ENCODE measurements around the gene XPO6. TPM values are rescaled to one million over a fixed set of nuclear protein-coding genes. Genes with fewer than 3 reads are reported as not detected.

The XPO6 gene
- total RNA-seq, 4 donors from 2014 or later, result 72.9 to 251 (median 86.4) TPM

DNA sequence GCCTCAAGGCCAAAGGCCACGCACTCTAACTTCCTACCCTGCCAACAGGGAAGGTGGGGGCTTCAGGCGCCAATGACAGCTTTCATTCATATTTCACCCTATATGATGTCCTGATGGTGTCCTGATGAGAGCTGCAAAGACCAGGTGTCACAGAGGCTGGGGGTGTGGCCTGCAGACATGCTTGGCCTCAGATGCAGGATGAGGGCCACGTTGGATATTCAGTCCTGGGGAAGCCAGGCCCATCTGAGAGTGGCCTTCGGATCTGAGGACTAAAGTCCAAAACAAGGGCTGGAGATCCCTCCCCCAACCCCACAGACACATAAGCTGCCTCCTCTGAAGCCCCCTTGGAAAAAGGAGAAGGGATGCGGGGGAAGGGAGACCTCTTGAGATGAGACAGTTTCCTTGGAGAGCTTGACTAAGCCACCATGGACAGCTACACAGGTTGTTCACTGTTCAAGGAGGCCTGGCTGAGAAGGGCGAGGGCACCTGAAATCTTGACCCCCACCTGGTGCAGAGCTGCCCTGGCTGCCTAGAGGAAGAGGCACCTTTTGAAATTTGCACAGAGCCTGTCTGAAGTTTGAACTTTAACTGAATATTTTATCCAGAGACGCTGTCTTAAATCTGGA is 124.0 kb downstream of the XPO6 start:
- H3K9me3 ChIP-seq, result no peaks in the 10 kb centered on the region
- DNase-seq, result no peak
- H3K36me3 ChIP-seq, result no peaks in the 10 kb centered on the region
- H3K27ac ChIP-seq, result no peak overlapping the region
- H3K4me3 ChIP-seq, result no peak overlapping the region
- no peaks in the 10 kb centered on the region for H3K4me1 ChIP-seq
- intact Hi-C loops (cut with DNase I; ENCODE audit: low total_unique reads), result no loop called here
- no peak for TF ChIP-seq POLR2A (IDR thresholded peaks at IDR 0.05)
- TF ChIP-seq, protein P1, sequence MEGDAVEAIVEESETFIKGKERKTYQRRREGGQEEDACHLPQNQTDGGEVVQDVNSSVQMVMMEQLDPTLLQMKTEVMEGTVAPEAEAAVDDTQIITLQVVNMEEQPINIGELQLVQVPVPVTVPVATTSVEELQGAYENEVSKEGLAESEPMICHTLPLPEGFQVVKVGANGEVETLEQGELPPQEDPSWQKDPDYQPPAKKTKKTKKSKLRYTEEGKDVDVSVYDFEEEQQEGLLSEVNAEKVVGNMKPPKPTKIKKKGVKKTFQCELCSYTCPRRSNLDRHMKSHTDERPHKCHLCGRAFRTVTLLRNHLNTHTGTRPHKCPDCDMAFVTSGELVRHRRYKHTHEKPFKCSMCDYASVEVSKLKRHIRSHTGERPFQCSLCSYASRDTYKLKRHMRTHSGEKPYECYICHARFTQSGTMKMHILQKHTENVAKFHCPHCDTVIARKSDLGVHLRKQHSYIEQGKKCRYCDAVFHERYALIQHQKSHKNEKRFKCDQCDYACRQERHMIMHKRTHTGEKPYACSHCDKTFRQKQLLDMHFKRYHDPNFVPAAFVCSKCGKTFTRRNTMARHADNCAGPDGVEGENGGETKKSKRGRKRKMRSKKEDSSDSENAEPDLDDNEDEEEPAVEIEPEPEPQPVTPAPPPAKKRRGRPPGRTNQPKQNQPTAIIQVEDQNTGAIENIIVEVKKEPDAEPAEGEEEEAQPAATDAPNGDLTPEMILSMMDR (IDR thresholded peaks at IDR 0.05), result no peak
- no peaks in the 10 kb centered on the region for H3K27me3 ChIP-seq

DNA sequence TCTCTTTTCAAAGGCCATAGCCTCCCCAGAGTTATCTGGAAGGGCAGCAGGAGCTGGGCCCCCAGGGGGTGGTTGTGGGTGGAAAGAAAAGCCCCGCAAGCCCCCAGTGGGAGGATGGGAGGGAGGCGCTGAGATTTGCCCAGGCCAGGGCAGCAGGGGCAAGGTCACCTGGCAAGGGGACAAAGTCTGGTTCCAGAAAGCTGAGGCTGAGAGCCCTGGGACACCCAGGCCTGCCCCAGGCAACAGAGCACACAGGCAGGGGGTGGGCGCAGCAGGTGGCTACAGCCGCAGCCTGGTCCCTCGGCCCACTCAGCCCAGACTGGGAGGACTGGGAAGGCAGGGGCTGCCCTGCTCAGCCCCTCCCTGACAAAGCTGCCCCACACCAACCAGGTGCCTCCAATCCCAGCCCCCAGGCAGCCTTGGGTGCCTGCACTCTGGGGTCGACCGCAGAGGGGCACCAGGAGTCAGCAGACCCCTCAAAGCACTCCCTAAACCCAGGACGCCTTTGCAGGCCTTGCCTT is 124.6 kb downstream of the XPO6 start:
- intact Hi-C loops (cut with DNase I; ENCODE audit: low total_unique reads), result no loop called here
- Histone ChIP-seq H3K27me3 (no peaks in the 10 kb centered on the region), H3K27ac (no peak overlapping the region), H3K9me3 (no peaks in the 10 kb centered on the region), H3K36me3 (no peaks in the 10 kb centered on the region), H3K4me3 (no peak overlapping the region), H3K4me1 (no peaks in the 10 kb centered on the region)
- TF ChIP-seq, protein P1 (IDR thresholded peaks at IDR 0.05), result no peak
- no peak for TF ChIP-seq POLR2A (IDR thresholded peaks at IDR 0.05)
- DNase-seq, result no peak

DNA sequence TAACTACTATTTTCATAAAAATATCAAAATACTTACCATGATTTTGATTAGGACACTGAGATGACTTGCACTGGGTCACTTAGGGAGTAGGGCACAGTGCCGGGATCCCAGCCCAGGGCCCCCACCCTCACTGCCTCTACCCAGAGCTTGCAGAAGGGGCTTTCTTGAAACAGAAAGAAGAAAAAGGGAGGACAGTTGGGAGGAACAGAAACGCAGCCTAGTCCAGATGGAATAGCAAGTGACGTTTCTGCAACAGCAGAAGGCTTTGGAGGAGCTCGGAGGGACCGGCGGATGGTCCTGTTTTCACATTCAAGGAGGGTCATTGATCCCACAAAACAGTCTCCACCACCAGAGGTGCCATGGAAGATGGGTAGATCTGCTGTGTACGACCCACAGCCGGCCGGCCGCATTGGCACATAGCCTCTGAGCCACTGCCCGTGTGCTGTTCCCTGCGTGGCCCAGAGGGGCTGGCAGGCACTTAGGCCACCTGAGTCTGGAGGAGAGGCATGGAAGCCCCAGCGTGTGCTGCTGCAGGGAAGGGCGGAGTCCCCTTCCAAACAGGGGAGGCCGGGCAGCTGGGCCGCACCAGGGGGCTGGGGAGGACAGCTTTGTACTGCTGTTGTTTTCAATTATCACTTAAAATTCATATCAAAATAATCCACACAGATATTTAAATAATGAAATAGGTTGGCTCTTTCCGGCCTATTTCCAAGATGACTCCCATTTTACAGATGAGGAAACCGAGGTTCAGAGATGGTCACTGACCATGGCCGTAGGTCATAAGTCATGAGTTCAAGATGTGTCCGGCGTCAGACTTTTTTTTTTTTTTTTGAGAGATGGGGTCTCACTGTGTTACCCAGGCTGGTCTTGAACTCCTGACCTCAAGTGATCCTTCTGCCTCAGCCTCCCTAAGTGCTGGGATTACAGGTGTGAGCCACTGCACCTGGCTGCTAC is 125.3 kb downstream of the XPO6 start:
- no peaks in the 10 kb centered on the region for H3K36me3 ChIP-seq
- no peak overlapping the region for H3K27ac ChIP-seq
- no peaks in the 10 kb centered on the region for H3K27me3 ChIP-seq
- no peaks in the 10 kb centered on the region for H3K4me1 ChIP-seq
- no peak for DNase-seq
- H3K9me3 ChIP-seq, result no peaks in the 10 kb centered on the region
- no peak overlapping the region for H3K4me3 ChIP-seq
- TF ChIP-seq, protein P1 (IDR thresholded peaks at IDR 0.05), result no peak
- TF ChIP-seq POLR2A (IDR thresholded peaks at IDR 0.05), result no peak
- intact Hi-C loops (cut with DNase I; ENCODE audit: low total_unique reads), result no loop called here

DNA sequence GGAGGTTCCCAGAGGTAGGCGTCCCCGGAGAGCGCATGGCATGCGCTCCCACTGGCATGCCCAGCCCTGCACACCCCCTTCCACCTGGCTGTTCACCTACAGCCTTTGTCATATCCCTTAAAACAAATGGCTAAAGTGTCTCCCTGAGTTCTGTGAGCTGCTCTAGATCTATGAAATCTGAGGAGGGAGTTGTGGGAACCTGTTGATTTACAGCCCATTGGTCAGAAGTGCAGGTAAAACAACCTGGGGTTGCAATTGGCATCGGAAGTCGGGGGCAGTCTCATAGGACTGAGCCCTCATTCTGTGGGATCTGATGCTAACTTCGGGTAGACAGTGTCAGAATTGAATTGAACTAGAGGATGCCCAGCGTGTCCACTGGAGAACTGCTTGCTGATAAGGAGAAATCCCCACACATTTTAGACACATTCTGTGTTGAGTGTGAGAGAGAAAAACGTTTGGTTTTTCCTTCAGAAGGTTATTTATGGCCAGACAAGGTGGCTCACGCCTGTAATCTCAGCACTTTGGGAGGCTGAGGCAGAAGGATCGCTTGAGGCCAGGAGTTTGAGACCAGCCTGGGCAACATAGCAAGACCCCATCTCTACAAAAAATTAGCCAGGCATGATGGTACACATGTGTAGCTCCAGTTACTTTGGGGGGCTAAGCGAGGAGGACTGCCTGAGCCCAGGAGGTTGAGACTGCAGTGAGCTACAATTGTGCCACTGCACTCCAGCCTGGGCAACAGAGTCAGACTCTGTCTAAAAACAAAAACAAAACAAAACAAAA is 126.2 kb downstream of the XPO6 start:
- DNase-seq, result no peak

More for the DNA sequence above, 126.2 kb downstream of the XPO6 start:
- intact Hi-C loops (cut with DNase I; ENCODE audit: low total_unique reads), result no loop called here
- no peak overlapping the region for H3K27ac ChIP-seq
- no peaks in the 10 kb centered on the region for H3K4me1 ChIP-seq
- H3K27me3 ChIP-seq, result no peaks in the 10 kb centered on the region
- no peak overlapping the region for H3K4me3 ChIP-seq
- no peaks in the 10 kb centered on the region for H3K9me3 ChIP-seq
- TF ChIP-seq, protein P1 (IDR thresholded peaks at IDR 0.05), result no peak
- TF ChIP-seq POLR2A (IDR thresholded peaks at IDR 0.05), result no peak
- H3K36me3 ChIP-seq, result no peaks in the 10 kb centered on the region
